K562 (cell line): ENCODE data around the gene AGMO. TPM values are rescaled to one million over a fixed set of nuclear protein-coding genes. Genes with fewer than 3 reads are reported as not detected.

Experiments used
- ATAC-seq: fragments of 200-7000 bp; cut with Tn5 transposase; 3 replicates; pipeline ENCODE4 v1.9.1; 2020; ENCODE audit warnings: moderate library complexity
- BruUV-seq: library from RNA; stranded (reverse); fragments of 400-500 nt; replicated peaks from 2 replicates; lab custom pipeline; 2021; lab: Mats Ljungman, UMichigan
- CTCF ChIA-PET: fragments of 300-600 bp; formaldehyde crosslinking; extraction: SDS; loops from one replicate; lab custom pipeline; 2021; ENCODE audit warnings: low intra/inter-chr PET ratio; lab: Yijun Ruan, JAX
- POLR2A ChIA-PET: fragments of 300-600, 350-650 bp; sonication (Branson Sonifier 250); formaldehyde crosslinking; extraction: SDS; loops from one replicate; lab custom pipeline; 2021; ENCODE audit warnings: antibody characterized with exemption, inconsistent platforms; lab: Yijun Ruan, JAX
- DNase-seq, 4 experiments: peaks; one replicate each; pipeline versions ENCODE4 v3.0.0 to v3.0.0-alpha.2; 2011 to 2018; ENCODE audit warnings: low spot score in 3 of 4, mixed read lengths in 3 of 4; ENCODE audit errors: extremely low read depth in 1 of 4
- FAIRE-seq: peaks from 2 replicates; lab custom pipeline; 2011; peaks lifted over from hg19 to GRCh38; lab: Jason Lieb, UNC
- H2AFZ ChIP-seq: 2 replicates; pipeline ENCODE4 v1.6.0; 2011; ENCODE audit warnings: low read depth, low read length, control low read depth, inconsistent platforms
- H3K27ac ChIP-seq: fragments of 200-600 bp; 3 replicates; pipeline ENCODE4 v1.8.0; 2011; ENCODE audit warnings: low read depth, mild to moderate bottlenecking, control low read depth, inconsistent platforms, low read length, moderate library complexity, mixed read lengths; ENCODE audit errors: extremely low read depth
- H3K27me3 ChIP-seq, 2 experiments: fragments of 300-600 bp in 1 of 2; 2 replicates in 1 of 2; 3 replicates in 1 of 2; pipeline versions ENCODE4 v1.6.0 to v1.8.0; 2011; ENCODE audit warnings: inconsistent platforms in 2 of 2, low read length in 2 of 2, mild to moderate bottlenecking in 1 of 2, mixed read lengths in 1 of 2, moderate library complexity in 1 of 2; ENCODE audit not compliant: control insufficient read depth in 2 of 2, insufficient read depth in 2 of 2
- H3K36me3 ChIP-seq: fragments of 300-600 bp; 3 replicates; pipeline ENCODE4 v1.8.0; 2011; ENCODE audit warnings: mild to moderate bottlenecking, low read length, inconsistent platforms; ENCODE audit not compliant: control insufficient read depth, insufficient read depth
- H3K4me1 ChIP-seq, 2 experiments: fragments of 200-600 bp in 1 of 2; replicated peaks in 1 of 2; 2 replicates in 1 of 2; 3 replicates in 1 of 2; pipeline versions ENCODE4 v1.5.1 to v1.8.0; 2011; ENCODE audit warnings: inconsistent platforms in 2 of 2, low read length in 2 of 2, mild to moderate bottlenecking in 1 of 2, mixed read lengths in 1 of 2, moderate library complexity in 1 of 2; ENCODE audit not compliant: control insufficient read depth in 2 of 2, insufficient read depth in 2 of 2
- H3K4me2 ChIP-seq: 2 replicates; pipeline ENCODE4 v1.6.1; 2011; ENCODE audit warnings: low read length, control low read depth, inconsistent platforms, mixed read lengths; ENCODE audit not compliant: insufficient read depth
- H3K4me3 ChIP-seq: fragments of 200-600 bp; sonication (generic), shearing (Covaris generic); 2 replicates; pipeline ENCODE4 v1.5.1; 2016; ENCODE audit warnings: control low read depth, inconsistent platforms
- H3K79me2 ChIP-seq: fragments of 200-600 bp; 3 replicates; pipeline ENCODE4 v1.8.0; 2011; ENCODE audit warnings: low read length, inconsistent platforms; ENCODE audit not compliant: control insufficient read depth, insufficient read depth
- H3K9ac ChIP-seq, 2 experiments: 2 replicates each; pipeline versions ENCODE4 v1.6.0 to v1.6.1; 2011; ENCODE audit warnings: low read depth in 2 of 2, low read length in 2 of 2, control low read depth in 1 of 2, inconsistent platforms in 1 of 2, mild to moderate bottlenecking in 1 of 2, mixed read lengths in 1 of 2; ENCODE audit not compliant: insufficient read depth in 1 of 2
- H3K9me1 ChIP-seq: one replicate; pipeline ENCODE4 v1.6.0; 2011; ENCODE audit warnings: inconsistent platforms, mild to moderate bottlenecking, low read length, moderate library complexity; ENCODE audit not compliant: control insufficient read depth, insufficient read depth
- H3K9me3 ChIP-seq: replicated peaks from 2 replicates; pipeline ENCODE4 v1.5.1; 2011; ENCODE audit warnings: low read depth, low read length, inconsistent platforms; ENCODE audit not compliant: control insufficient read depth, insufficient read depth
- H4K20me1 ChIP-seq: replicated peaks from 2 replicates; pipeline ENCODE4 v1.6.1; 2011; ENCODE audit warnings: low read length, inconsistent platforms, mixed read lengths; ENCODE audit not compliant: control insufficient read depth, insufficient read depth
- EWSR1 ChIP-seq: fragments of 450-650 bp; IDR thresholded peaks from 2 replicates; pipeline ENCODE4 v1.6.1; 2018; ENCODE audit warnings: borderline replicate concordance, mild to moderate bottlenecking, low read depth, moderate library complexity; ENCODE audit not compliant: partially characterized antibody
- FOXA3 ChIP-seq, 2 experiments: fragments of 450-650 bp in 1 of 2; sonication (generic) in 1 of 2; formaldehyde crosslinking; IDR thresholded peaks in 1 of 2; conservative IDR thresholded peaks in 1 of 2; 2 replicates each; pipeline versions ENCODE4 v1.4.0 to v1.8.0; 2020 to 2022; ENCODE audit warnings: mild to moderate bottlenecking in 2 of 2, missing genetic modification reagents in 1 of 2
- FOXK1 ChIP-seq: sonication (generic); formaldehyde crosslinking; IDR thresholded peaks from 2 replicates; pipeline ENCODE4 v1.8.0; 2022; ENCODE audit warnings: missing genetic modification reagents, mild to moderate bottlenecking, borderline replicate concordance
- GABPA ChIP-seq: fragments of 200-800 bp; sonication (Bioruptor generic); conservative IDR thresholded peaks from 2 replicates; pipeline ENCODE4 v1.6.1; 2016; ENCODE audit warnings: low read depth, missing genetic modification characterization, missing compliant biosample characterization
- GTF2F1 ChIP-seq: IDR thresholded peaks from 2 replicates; pipeline ENCODE4 v1.6.1; 2011; ENCODE audit warnings: low read depth, low read length, improper control_type of control experiment
- HMBOX1 ChIP-seq: sonication (generic); IDR thresholded peaks from 2 replicates; pipeline ENCODE4 v1.6.1; 2016
- NR4A1 ChIP-seq, 2 experiments: fragments of 250-450 bp in 1 of 2; fragments of 450-650 bp in 1 of 2; sonication (Bioruptor Pico) in 1 of 2; IDR thresholded peaks; 2 replicates each; pipeline versions ENCODE4 v1.4.0 to v1.6.1; 2016 to 2020; ENCODE audit warnings: mild to moderate bottlenecking in 2 of 2, missing compliant biosample characterization in 1 of 2, missing genetic modification characterization in 1 of 2, moderate library complexity in 1 of 2
- SMAD2 ChIP-seq: fragments of 150-350 bp; IDR thresholded peaks from 2 replicates; pipeline ENCODE4 v1.6.1; 2014; ENCODE audit warnings: low read depth, mild to moderate bottlenecking, low read length
- ZKSCAN1 ChIP-seq: fragments of 150-350 bp; IDR thresholded peaks from 2 replicates; pipeline ENCODE4 v1.6.1; 2016; ENCODE audit warnings: low read depth, low read length
- ZNF165 ChIP-seq: fragments of 250-450 bp; sonication (Bioruptor Pico); IDR thresholded peaks from 2 replicates; pipeline ENCODE4 v1.4.0; 2020; ENCODE audit warnings: borderline replicate concordance
- ZNF212 ChIP-seq: fragments of 450-650 bp; formaldehyde crosslinking; IDR thresholded peaks from 2 replicates; pipeline ENCODE4 v1.4.0; 2020; ENCODE audit warnings: mild to moderate bottlenecking
- WGBS: fragments of 100-300 bp; shearing (Covaris generic); methylation state at CpG from one replicate; pipeline ENCODE4 v1.1.6; 2016; ENCODE audit warnings: low coverage, mixed read lengths; ENCODE audit not compliant: insufficient coverage; ENCODE audit errors: missing lambda C conversion rate; 5-methylcytosine and 5-hydroxymethylcytosine counted together
- in situ Hi-C: fragments of 300-500 bp; cut with MboI; formaldehyde crosslinking; loops from 4 replicates; pipeline ENCODE4 v1.15.0; 2018; ENCODE audit warnings: inconsistent platforms, mixed read lengths
- intact Hi-C: fragments of 100-400 bp; cut with micrococcal nuclease; formaldehyde crosslinking; loops from 2 replicates; pipeline ENCODE4 v1.14.2; 2022
- polyA plus RNA-seq, 8 experiments: library from polyadenylated mRNA; depleted of rRNA in 4 of 8; stranded (reverse) in 5 of 8; unstranded in 3 of 8; fragments of >200 nt; fragmentation: Nextera tagmentation in 2 of 8; fragmentation: Illumina TruSeq in 1 of 8; extraction: Ambion mirVana in 2 of 8; extraction: Trizol in 1 of 8; gene quantifications; 2 replicates each; pipeline versions ENCODE4 v1.2.1 to v1.2.3, GENCODE V29; 2011 to 2014; ENCODE audit warnings: inconsistent platforms in 1 of 8, missing spikeins in 1 of 8
- total RNA-seq, 7 experiments: library from RNA; depleted of rRNA in 6 of 7; stranded (reverse); fragments of >200 nt in 6 of 7; fragmentation: Illumina TruSeq in 2 of 7; extraction: Trizol in 2 of 7; gene quantifications; 2 replicates each; pipeline versions ENCODE4 v1.2.1 to v1.2.3, GENCODE V29; 2011 to 2021; ENCODE audit warnings: low replicate concordance in 1 of 7

AGMO gene
- total and polyA plus RNA-seq, 9 of the 15 experiments (the other 6 are each of a cell fraction or from before 2014, with no cell fraction given), result 0.30 to 1.4 (median 0.69) TPM; not detected in 1

- intact Hi-C loops (no loop called here), in situ Hi-C loops (no loop called here)
- peaks cover 2% of the 10 kb centered on the region; the same call in 1 of the 2 replicates for H3K9me3 ChIP-seq
- no peaks in the 10 kb centered on the region for H3K9me1 ChIP-seq
- no peaks in the 10 kb centered on the region for H4K20me1 ChIP-seq
- no TSS peak for BruUV-seq
- no peak overlapping the region for H3K4me3 ChIP-seq
- ChIA-PET CTCF (no interaction called here), POLR2A (no interaction called here)
- H3K27me3 ChIP-seq, result no peaks in the 10 kb centered on the region
- FAIRE-seq (no peak), DNase-seq (no peak), ATAC-seq (no peak)
- no peaks in the 10 kb centered on the region for H3K4me1 ChIP-seq
- no peaks in the 10 kb centered on the region for H3K36me3 ChIP-seq
- H3K79me2 ChIP-seq, result no peaks in the 10 kb centered on the region
- no peak overlapping the region for H3K4me2 ChIP-seq
- no peak overlapping the region for H2AFZ ChIP-seq
- H3K9ac ChIP-seq, result no peak overlapping the region
- TF ChIP-seq GABPA (tag), result no peak
- TF ChIP-seq FOXA3 (CRISPR knock-in tag; conservative IDR thresholded peaks at IDR 0.05 in 1 of 2, IDR thresholded peaks at IDR 0.05 in 1 of 2), result no peak
- no peak for TF ChIP-seq FOXK1 (CRISPR knock-in tag)
- no peak for TF ChIP-seq EWSR1
- no peak for TF ChIP-seq ZNF212 (CRISPR knock-in tag)
- no peak for TF ChIP-seq GTF2F1
- TF ChIP-seq SMAD2, result no peak
- TF ChIP-seq NR4A1 (CRISPR knock-in tag; IDR thresholded peaks at IDR 0.05), result no peak
- no peak for TF ChIP-seq NR4A1 (tag; IDR thresholded peaks at IDR 0.05)
- TF ChIP-seq ZKSCAN1, result no peak
- no peak for TF ChIP-seq ZNF165
- TF ChIP-seq HMBOX1, result no peak
- WGBS, result 0% methylated on average over 5 of the region's 5 CpGs
- no peak overlapping the region for H3K27ac ChIP-seq
Measured at GRCh38 chr7:15485431-15485830, 76.4 kb downstream of the AGMO start.
